GM19455 (cell line): ENCODE measurements around the gene RALGAPA1.

ENCODE experiments used
- ATAC-seq: cut with Tn5 transposase; IDR thresholded peaks from one replicate; pipeline ENCODE4 v1.9.1; 2021; ENCODE audit not compliant: unreplicated experiment

Gene RALGAPA1

GRCh38 chr14:35503646-35504045, 305.4 kb downstream of the RALGAPA1 start:
- no peak for ATAC-seq

- ATAC-seq: no peak
Observed at GRCh38 chr14:35499180-35499579, 309.9 kb downstream of the RALGAPA1 start.

DNA sequence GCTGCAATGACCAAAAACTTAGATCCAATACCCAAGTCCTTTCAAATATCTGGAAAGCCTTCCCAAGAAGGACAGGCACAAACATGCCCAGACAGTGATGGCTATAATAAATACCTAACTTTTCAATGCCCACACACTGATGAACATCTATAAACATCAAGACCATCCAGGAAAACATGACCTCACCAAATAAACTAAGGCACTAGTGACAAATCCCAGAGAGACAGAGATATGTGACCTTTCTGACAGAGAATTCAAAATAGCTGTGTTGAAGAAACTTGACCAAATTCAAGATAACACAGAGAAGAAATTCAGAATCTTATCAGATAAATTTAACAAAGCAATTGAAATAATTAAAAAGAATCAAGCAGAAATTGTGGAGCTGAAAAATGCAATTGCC, 313.8 kb downstream of the RALGAPA1 start:
- ATAC-seq: no peak

DNA sequence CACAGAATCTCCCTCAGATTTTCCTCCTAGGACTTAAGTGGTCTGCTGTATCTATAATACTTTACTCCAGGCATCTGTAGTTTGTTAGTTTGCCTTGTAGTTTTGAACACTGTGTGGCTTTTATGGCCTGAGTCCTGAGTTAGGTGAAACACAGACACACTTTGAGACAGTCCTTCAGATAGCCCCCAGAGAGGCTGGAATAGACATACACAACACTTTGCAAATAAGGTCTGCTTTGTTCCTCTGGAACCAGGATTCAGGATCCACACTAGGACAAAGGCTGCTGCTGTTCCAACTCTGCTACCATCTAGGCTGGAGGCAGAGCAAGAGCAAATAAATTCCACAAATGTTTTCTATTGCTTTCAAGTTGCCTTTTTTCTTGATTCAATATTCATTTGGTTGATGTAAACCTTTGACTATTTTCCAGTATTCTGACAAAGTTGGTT, 316.5 kb downstream of the RALGAPA1 start:
- no peak for ATAC-seq
